Inferior parietal cortex (tissue), 1 donor: ENCODE results near the gene LRP1.
A peak's percentile ranks its signal among the peaks of the same experiment; 100 is the strongest.

Source experiments
- DNase-seq: peaks from one replicate; pipeline ENCODE4 v3.0.0-alpha.2; 2016; ENCODE audit errors: extremely low spot score

Gene LRP1

GRCh38 chr12:57223191-57224165 lies 95.2 kb downstream of the LRP1 start:
- DNase-seq, result no peak

- DNase-seq, result no peak
These were observed 96.1 kb downstream of the LRP1 start for GRCh38 chr12:57224278-57224972.

DNA sequence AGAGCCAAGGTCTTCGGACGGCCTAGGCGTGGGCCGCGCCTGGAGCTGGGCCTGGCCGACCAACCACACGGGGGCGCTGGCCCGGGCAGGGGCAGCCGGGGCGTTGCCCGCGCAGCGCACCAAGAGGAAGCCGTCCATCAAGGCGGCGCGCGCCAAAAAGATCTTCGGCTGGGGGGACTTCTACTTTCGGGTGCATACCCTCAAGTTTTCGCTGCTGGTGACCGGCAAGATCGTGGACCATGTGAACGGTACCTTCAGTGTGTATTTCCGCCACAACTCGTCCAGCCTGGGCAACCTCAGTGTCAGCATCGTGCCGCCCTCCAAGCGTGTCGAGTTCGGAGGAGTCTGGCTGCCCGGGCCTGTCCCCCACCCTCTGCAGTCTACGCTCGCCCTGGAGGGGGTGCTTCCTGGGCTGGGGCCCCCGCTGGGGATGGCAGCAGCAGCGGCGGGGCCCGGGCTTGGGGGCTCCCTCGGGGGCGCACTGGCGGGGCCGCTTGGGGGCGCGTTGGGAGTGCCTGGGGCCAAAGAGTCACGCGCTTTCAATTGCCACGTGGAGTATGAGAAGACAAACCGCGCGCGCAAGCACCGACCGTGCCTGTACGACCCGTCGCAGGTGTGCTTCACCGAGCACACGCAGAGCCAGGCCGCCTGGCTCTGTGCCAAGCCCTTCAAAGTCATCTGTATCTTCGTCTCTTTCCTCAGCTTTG lies 96.8 kb downstream of the LRP1 start:
- DNase-seq, result no peak

DNA sequence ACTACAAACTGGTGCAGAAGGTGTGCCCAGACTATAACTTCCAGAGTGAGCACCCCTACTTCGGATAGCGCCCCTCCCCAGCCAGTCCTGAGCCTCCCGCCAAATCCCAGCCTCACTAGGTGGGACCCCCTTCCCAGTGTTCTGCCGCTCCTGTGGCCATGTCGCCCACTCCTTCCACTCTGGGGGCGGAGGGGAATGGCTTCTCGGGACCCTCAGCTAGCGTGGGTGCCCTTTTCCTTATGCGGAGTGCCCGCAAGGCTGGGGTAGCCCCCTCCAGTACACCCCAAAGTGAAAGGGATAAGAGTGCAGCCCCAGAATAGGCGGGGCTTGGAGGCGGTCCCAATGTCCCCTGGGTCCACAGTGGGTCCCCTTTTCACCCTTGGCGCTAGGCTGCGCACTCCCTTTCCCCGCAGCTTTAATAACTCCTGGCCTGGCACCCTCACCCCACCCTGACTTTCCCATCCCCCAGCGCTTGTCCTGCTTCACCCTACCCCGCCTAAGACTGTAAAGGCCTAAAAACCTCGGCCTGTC lies 97.5 kb downstream of the LRP1 start:
- no peak for DNase-seq

DNA sequence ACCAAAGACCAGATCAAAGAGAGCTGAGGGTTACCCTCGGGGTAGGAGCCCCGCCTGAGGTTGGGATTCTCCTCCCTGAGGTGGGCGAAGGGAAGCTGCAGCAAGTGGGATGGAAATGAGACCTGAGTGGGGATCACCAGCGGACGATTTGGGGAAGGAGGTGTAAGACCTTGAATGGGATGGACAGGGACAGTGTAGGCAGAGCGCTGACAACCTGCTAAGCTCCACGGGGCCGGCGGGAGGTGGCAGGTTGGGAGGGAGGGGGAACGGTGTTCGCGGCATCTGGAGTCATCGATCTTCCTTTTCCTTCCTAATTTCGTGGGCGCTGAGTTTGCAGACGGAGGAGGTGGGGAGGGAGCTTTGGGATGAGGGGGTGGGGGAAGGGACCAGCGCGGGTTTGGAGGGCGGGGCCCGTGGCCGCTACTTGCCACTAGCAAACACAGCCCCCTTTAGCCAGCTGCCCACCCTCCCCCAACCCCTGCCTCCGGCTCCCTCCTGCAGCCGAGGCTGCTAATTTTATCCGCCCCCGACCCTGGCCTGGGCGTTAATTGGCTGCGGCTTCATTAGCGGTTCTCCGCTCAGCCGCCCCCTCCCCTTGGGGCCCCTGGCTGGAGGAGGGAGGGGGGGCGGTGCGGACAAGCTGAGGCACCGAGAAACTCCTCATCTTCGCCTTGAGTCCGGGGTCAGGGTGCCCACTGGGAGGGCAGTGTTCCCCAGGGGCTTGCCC lies 98.5 kb downstream of the LRP1 start:
- no peak for DNase-seq

- no peak for DNase-seq
These were observed 99.2 kb downstream of the LRP1 start for GRCh38 chr12:57227315-57228115.

- no peak for DNase-seq
These were observed 100.9 kb downstream of the LRP1 start for GRCh38 chr12:57229046-57229633.

- peak; percentile 98 for DNase-seq
These were observed 101.5 kb downstream of the LRP1 start, which contains the start of gene SHMT2 for GRCh38 chr12:57229634-57230380. Gene SHMT2 (plus strand): TSS chr12:57229711. CDS start chr12:57229779, 68 bp downstream.

GRCh38 chr12:57230381-57231155 lies 102.3 kb downstream of the LRP1 start:
- no peak for DNase-seq

GRCh38 chr12:57231276-57232021 lies 103.2 kb downstream of the LRP1 start:
- DNase-seq, result no peak

- no peak for DNase-seq
These were observed 104.0 kb downstream of the LRP1 start for GRCh38 chr12:57232156-57232756.

DNA sequence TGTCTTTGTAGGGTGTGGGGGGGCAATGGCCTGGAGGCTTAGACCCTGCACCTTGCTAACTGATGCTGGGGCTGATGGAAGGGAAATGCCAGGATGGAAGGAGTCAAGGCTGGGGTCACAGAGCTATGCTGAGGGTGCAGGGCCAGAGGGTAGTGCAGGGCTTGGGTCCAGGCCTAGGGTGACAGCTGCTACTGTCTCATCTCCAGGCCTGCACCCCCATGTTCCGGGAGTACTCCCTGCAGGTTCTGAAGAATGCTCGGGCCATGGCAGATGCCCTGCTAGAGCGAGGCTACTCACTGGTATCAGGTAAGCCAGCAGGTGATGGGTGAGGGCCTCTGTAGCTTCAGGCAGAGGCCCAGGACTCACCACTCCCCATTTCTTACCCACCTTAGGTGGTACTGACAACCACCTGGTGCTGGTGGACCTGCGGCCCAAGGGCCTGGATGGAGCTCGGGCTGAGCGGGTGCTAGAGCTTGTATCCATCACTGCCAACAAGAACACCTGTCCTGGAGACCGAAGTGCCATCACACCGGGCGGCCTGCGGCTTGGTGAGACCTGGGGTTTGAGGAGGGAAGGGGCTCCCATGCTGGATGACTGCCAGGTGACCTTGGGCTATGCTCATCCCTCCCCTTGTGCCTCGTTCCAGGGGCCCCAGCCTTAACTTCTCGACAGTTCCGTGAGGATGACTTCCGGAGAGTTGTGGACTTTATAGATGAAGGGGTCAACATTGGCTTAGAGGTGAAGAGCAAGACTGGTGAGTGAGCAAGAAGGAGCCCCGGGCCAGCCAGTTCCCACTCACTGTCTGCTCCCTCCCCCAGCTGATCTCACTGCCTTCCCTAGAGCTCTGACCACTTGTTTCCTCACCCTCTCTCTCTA lies 105.3 kb downstream of the LRP1 start:
- DNase-seq, result no peak

- DNase-seq, result no peak
These were observed 105.9 kb downstream of the LRP1 start for GRCh38 chr12:57234233-57234570.

- no peak for DNase-seq
These were observed 106.3 kb downstream of the LRP1 start for GRCh38 chr12:57234571-57235016.

- DNase-seq, result no peak
These were observed 106.9 kb downstream of the LRP1 start for GRCh38 chr12:57235017-57235727.

DNA sequence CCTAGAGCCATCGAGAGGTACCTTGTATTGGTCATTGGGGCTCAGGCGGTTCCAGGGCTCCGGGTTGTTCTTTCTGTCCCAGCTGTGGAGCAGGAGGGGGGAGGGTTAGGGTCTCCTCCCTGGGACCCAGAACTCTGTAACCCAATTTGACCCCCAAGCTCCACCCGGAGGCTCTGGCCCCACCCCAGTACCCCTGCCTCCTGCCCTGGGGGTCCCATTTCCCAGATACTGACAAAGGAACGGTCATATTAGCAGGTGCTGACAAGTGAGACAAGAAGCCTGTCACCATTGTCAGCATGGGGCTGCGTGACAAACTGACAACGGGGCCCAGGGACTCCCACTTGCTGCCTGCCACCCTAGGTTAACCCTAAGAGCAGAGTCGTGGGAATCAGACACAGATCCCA lies 107.4 kb downstream of the LRP1 start:
- no peak for DNase-seq
